OCI-LY3 (cell line): ENCODE measurements around the gene CCDC160.

Source experiments
- CTCF ChIP-seq: fragments of 200-600, 300-600 bp; sonication (generic); IDR thresholded peaks from 2 replicates; pipeline ENCODE4 v1.5.1; 2014; ENCODE audit warnings: antibody characterized with exemption, low read length, low read depth
- EZH2phosphoT487 ChIP-seq: fragments of 200-600 bp; shearing (Covaris generic); IDR thresholded peaks from 2 replicates; pipeline ENCODE4 v1.6.1; 2018; ENCODE audit warnings: antibody characterized with exemption, mixed run types, low read depth

DNA sequence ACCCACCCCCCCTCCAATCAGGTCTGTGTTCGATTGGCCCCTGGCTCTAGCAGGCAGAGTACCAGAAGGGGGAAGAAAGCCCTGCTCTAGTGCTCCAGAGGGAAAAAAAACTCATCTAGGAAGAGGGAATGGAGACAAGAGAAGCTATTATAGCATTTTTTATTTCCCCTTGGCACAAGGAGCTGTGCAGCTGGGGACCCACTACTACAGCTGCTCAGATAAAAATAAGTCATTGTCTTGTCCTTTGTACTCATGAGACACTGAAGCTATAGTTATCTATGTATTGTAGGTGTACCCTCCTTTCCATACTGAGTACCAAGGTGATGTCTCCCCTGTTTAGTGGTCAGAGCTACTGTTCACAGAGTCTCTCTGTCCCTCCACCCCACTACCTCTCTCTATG, 14.3 kb downstream of the CCDC160 start:
- TF ChIP-seq CTCF (no peak), EZH2phosphoT487 (no peak)
